Keratinocyte (primary cell): ENCODE data around the gene TAF10. TPM values are rescaled to one million over a fixed set of nuclear protein-coding genes. Genes with fewer than 3 reads are reported as not detected.

Source experiments
- DNase-seq: peaks from one replicate; pipeline ENCODE4 v3.0.0-alpha.2; 2011; ENCODE audit warnings: low read depth, missing footprints, low spot score
- FAIRE-seq: peaks from 2 replicates; lab custom pipeline; 2011; peaks lifted over from hg19 to GRCh38; lab: Jason Lieb, UNC
- H2AFZ ChIP-seq: 2 replicates; pipeline ENCODE4 v1.6.0; 2012; ENCODE audit warnings: low read length, control low read depth, inconsistent platforms; ENCODE audit not compliant: control insufficient read depth
- H3K27ac ChIP-seq: 2 replicates; pipeline ENCODE4 v1.5.1; 2011; ENCODE audit warnings: low read length; ENCODE audit not compliant: control insufficient read depth, insufficient read depth
- H3K27me3 ChIP-seq: 3 replicates; pipeline ENCODE4 v1.6.0; 2011; ENCODE audit warnings: low read length; ENCODE audit not compliant: control insufficient read depth, insufficient read depth; ENCODE audit errors: extremely low read depth
- H3K36me3 ChIP-seq, 2 experiments: 2 replicates in 1 of 2; 3 replicates in 1 of 2; pipeline ENCODE4 v1.5.1; 2011; ENCODE audit warnings: low read length in 2 of 2, mild to moderate bottlenecking in 1 of 2; ENCODE audit not compliant: control insufficient read depth in 2 of 2, insufficient read depth in 2 of 2; ENCODE audit errors: extremely low read depth in 1 of 2
- H3K4me1 ChIP-seq: 3 replicates; pipeline ENCODE4 v1.5.1; 2011; ENCODE audit warnings: low read length; ENCODE audit not compliant: control insufficient read depth, insufficient read depth; ENCODE audit errors: extremely low read depth
- H3K4me2 ChIP-seq: 3 replicates; pipeline ENCODE4 v1.6.0; 2011; ENCODE audit warnings: low read depth, low read length; ENCODE audit not compliant: control insufficient read depth, insufficient read depth; ENCODE audit errors: extremely low read depth
- H3K4me3 ChIP-seq, 3 experiments: fragments of 200-600 bp in 1 of 3; sonication (generic) in 1 of 3; 2 replicates in 2 of 3; 3 replicates in 1 of 3; pipeline ENCODE4 v1.5.1; 2011 to 2016; ENCODE audit warnings: low read length in 3 of 3, mild to moderate bottlenecking in 3 of 3, control low read depth in 2 of 3, inconsistent platforms in 1 of 3, low read depth in 1 of 3, mixed read lengths in 1 of 3, mixed run types in 1 of 3, moderate library complexity in 1 of 3; ENCODE audit not compliant: control insufficient read depth in 2 of 3, insufficient read depth in 2 of 3; ENCODE audit errors: extremely low read depth in 1 of 3
- H3K79me2 ChIP-seq: 2 replicates; pipeline ENCODE4 v1.6.0; 2012; ENCODE audit warnings: low read length; ENCODE audit not compliant: control insufficient read depth, insufficient read depth
- H3K9ac ChIP-seq: 3 replicates; pipeline ENCODE4 v1.6.0; 2011; ENCODE audit warnings: low read length; ENCODE audit not compliant: control insufficient read depth, insufficient read depth; ENCODE audit errors: extremely low read depth
- H3K9me1 ChIP-seq: 3 replicates; pipeline ENCODE4 v1.6.0; 2011; ENCODE audit warnings: low read length; ENCODE audit not compliant: control insufficient read depth, insufficient read depth; ENCODE audit errors: extremely low read depth
- H3K9me3 ChIP-seq: 2 replicates; pipeline ENCODE4 v1.5.1; 2012; ENCODE audit warnings: low read depth, low read length; ENCODE audit not compliant: control insufficient read depth
- H4K20me1 ChIP-seq: 3 replicates; pipeline ENCODE4 v1.6.0; 2011; ENCODE audit warnings: low read length; ENCODE audit not compliant: control insufficient read depth, insufficient read depth; ENCODE audit errors: extremely low read depth
- CTCF ChIP-seq, 3 experiments: IDR thresholded peaks in 1 of 3; conservative IDR thresholded peaks in 1 of 3; optimal IDR thresholded peaks in 1 of 3; 2 replicates in 2 of 3; 3 replicates in 1 of 3; pipeline versions ENCODE3 to v1.5.1; 2011; ENCODE audit warnings: low read length in 3 of 3, mild to moderate bottlenecking in 3 of 3, moderate library complexity in 2 of 3, control low read depth in 1 of 3, inconsistent platforms in 1 of 3; ENCODE audit not compliant: insufficient read depth in 2 of 3; ENCODE audit errors: extremely low read depth in 1 of 3
- EZH2 ChIP-seq: IDR thresholded peaks from one replicate; pipeline ENCODE4 v1.6.1; 2012; ENCODE audit warnings: inconsistent platforms, mild to moderate bottlenecking, low read length, moderate library complexity
- dilution Hi-C: fragments of 300-500 bp; cut with MboI; formaldehyde crosslinking; loops from one replicate; pipeline ENCODE4 v1.7.0; 2020; ENCODE audit warnings: low sequenced_read_pairs; ENCODE audit not compliant: extremely low pct_ligation_motif_present
- polyA plus RNA-seq, 5 experiments: library from polyadenylated mRNA; depleted of rRNA in 3 of 5; stranded (reverse) in 3 of 5; stranded (forward) in 1 of 5; unstranded in 1 of 5; fragments of >200 nt; gene quantifications; 1 replicate in 1 of 5; 2 replicates in 3 of 5; 3 replicates in 1 of 5; pipeline versions ENCODE4 v1.2.1 to v1.2.3, GENCODE V29; 2011 to 2012; ENCODE audit warnings: missing spikeins in 2 of 5, low read depth in 1 of 5, low replicate concordance in 1 of 5

TAF10 gene
- polyA plus RNA-seq, 1 donor (not counting 4 experiments of a cell fraction or from before 2014, with no cell fraction given), result 165 TPM

- Histone ChIP-seq H3K36me3 (peaks cover 2 to 8% of the 10 kb centered on the region in 2 experiments), H4K20me1 (no peaks in the 10 kb centered on the region), H3K79me2 (no peaks in the 10 kb centered on the region), H3K4me3 (no peak overlapping the region), H3K4me2 (no peak overlapping the region), H2AFZ (no peak overlapping the region), H3K9me3 (peaks cover 3% of the 10 kb centered on the region), H3K9me1 (no peaks in the 10 kb centered on the region), H3K27ac (no peak overlapping the region), H3K27me3 (no peaks in the 10 kb centered on the region), H3K9ac (no peak overlapping the region), H3K4me1 (no peaks in the 10 kb centered on the region)
- no peak for TF ChIP-seq CTCF (optimal IDR thresholded peaks at IDR 0.05 in 1 of 3, IDR thresholded peaks at IDR 0.05 in 1 of 3, conservative IDR thresholded peaks at IDR 0.05 in 1 of 3; ENCODE audit: extremely low read depth in 1 of 3, insufficient read depth in 2 of 3, low read length in 3 of 3)
- no peak for FAIRE-seq
- dilution Hi-C loops, result no loop called here
- DNase-seq, result no peak
These were observed 24.0 kb downstream of the TAF10 start for GRCh38 chr11:6588018-6588417.

GRCh38 chr11:6587360-6587953 lies 24.6 kb downstream of the TAF10 start:
- H3K9me1 ChIP-seq, result no peaks in the 10 kb centered on the region
- no peak overlapping the region for H3K27ac ChIP-seq
- H3K9ac ChIP-seq, result no peak overlapping the region
- H3K4me3 ChIP-seq, result no peak overlapping the region
- no peaks in the 10 kb centered on the region for H3K4me1 ChIP-seq
- H3K27me3 ChIP-seq, result no peaks in the 10 kb centered on the region
- dilution Hi-C loops, result no loop called here
- H2AFZ ChIP-seq, result no peak overlapping the region
- DNase-seq (no peak), FAIRE-seq (no peak)
- no peaks in the 10 kb centered on the region for H4K20me1 ChIP-seq
- no peaks in the 10 kb centered on the region for H3K79me2 ChIP-seq
- no peak overlapping the region for H3K4me2 ChIP-seq
- peaks cover 3% of the 10 kb centered on the region for H3K9me3 ChIP-seq
- TF ChIP-seq EZH2 (no peak), CTCF (optimal IDR thresholded peaks at IDR 0.05 in 1 of 3, IDR thresholded peaks at IDR 0.05 in 1 of 3, conservative IDR thresholded peaks at IDR 0.05 in 1 of 3; ENCODE audit: extremely low read depth in 1 of 3, insufficient read depth in 2 of 3, low read length in 3 of 3) (no peak)
- peaks cover 2 to 5% of the 10 kb centered on the region in 2 experiments for H3K36me3 ChIP-seq
